ENCODE measurements around the gene SLIT1.

Gene SLIT1

DNA sequence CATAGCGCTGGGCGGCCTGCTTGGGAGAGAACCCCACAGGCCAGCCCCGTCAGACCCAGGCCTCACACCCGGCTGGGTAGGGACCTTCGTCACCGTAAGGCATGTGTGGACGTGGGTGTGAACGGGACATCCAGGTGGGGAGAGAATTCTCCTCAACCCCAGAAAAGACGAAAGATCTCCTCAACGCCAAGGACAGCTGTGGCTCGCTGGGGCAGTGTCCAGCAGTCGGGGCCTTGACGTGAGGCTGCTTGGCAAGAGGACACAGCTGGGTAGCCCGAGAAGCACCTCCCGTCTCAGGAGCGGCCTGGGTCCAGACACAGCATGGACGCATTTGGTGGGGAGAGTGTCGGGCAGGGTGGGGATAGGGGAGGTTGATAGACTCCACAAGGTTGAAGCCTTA lies 1.2 kb upstream of the SLIT1 start:
- Histone ChIP-seq H3K27me3 (ENCODE audit: control insufficient read depth in 3 of 3, insufficient read depth in 3 of 3, low read depth in 1 of 3, low read length in 3 of 3) (peaks cover 12 to 89% (median 60%) of the 10 kb centered on the region in 3 experiments), H2BK5ac (ENCODE audit: low read length) (no peak overlapping the region), H3K9me3 (replicated peaks in 1 of 2; ENCODE audit: control insufficient read depth in 2 of 2, insufficient read depth in 1 of 2, low read depth in 1 of 2, low read length in 2 of 2) (peaks cover 0 to 2% of the 10 kb centered on the region in 2 donors), H3K23ac (ENCODE audit: low read depth, low read length, poor library complexity) (peak overlapping the region; percentile 25), H3K79me1 (ENCODE audit: low read depth, low read length) (no peaks in the 10 kb centered on the region), H2AFZ (ENCODE audit: low read length) (no peak overlapping the region), H3K4me1 (ENCODE audit: control insufficient read depth in 2 of 2, insufficient read depth in 1 of 2, low read depth in 1 of 2, low read length in 2 of 2) (peaks cover 3 to 23% of the 10 kb centered on the region in 2 donors), H3K4ac (ENCODE audit: low read length) (no peak overlapping the region), H2BK120ac (ENCODE audit: low read depth, low read length) (no peak overlapping the region), H2BK15ac (ENCODE audit: low read length) (no peak overlapping the region), H3K18ac (ENCODE audit: low read length) (no peak overlapping the region), H2AK5ac (ENCODE audit: low read depth, low read length) (peak overlapping the region; percentile 15), H3K14ac (ENCODE audit: low read length) (no peak overlapping the region), H3K9ac (ENCODE audit: low read depth, low read length, poor library complexity) (no peak overlapping the region), H2BK12ac (ENCODE audit: low read length) (no peak overlapping the region), H4K8ac (ENCODE audit: low read depth, low read length) (no peak overlapping the region), H3K4me3 (ENCODE audit: low read length in 2 of 2) (no peak overlapping the region), H3K36me3 (replicated peaks in 1 of 2; ENCODE audit: control insufficient read depth in 2 of 2, insufficient read depth in 2 of 2, low read length in 2 of 2) (no peaks in the 10 kb centered on the region), H4K91ac (ENCODE audit: low read depth, low read length, poor library complexity) (no peak overlapping the region), H3K4me2 (ENCODE audit: insufficient read depth, low read length, poor library complexity, severe bottlenecking) (no peak overlapping the region), H3K27ac (replicated peaks; ENCODE audit: low read length) (no peak overlapping the region)
- WGBS, 2 donors (ENCODE audit: extremely low coverage in 2 of 2, insufficient read length in 2 of 2, insufficient replicate concordance in 1 of 2) = no CpG with 5 or more reads among the region's 18 CpGs
- DNase-seq (ENCODE audit: low spot score) = no peak

DNA sequence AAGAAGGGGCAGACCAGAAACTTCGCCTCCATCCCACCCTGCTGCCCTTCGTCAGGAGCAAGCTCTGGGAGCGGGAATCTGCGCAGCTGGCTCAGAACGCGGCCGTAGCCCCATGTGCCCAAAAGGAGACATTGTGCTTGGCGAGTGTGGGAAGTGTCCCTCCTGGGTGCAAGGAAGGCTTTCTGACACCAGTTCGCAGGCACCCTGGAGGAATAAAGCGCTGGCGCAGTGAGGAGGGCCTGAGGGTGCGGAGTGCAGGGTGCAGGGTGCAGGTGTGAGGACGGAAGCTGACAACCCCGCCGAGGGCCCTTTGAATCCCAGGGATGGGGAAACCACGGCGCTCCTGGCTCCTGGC lies 811 bp downstream of the SLIT1 start:
- Histone ChIP-seq H4K91ac (ENCODE audit: low read depth, low read length, poor library complexity) (no peak overlapping the region), H4K8ac (ENCODE audit: low read depth, low read length) (no peak overlapping the region), H3K18ac (ENCODE audit: low read length) (peak overlapping the region; percentile 86), H3K9me3 (replicated peaks in 1 of 2; ENCODE audit: control insufficient read depth in 2 of 2, insufficient read depth in 1 of 2, low read depth in 1 of 2, low read length in 2 of 2) (no peaks in the 10 kb centered on the region), H2BK12ac (ENCODE audit: low read length) (no peak overlapping the region), H3K4me1 (ENCODE audit: control insufficient read depth in 2 of 2, insufficient read depth in 1 of 2, low read depth in 1 of 2, low read length in 2 of 2) (peaks cover 4 to 32% of the 10 kb centered on the region in 2 donors), H3K27me3 (ENCODE audit: control insufficient read depth in 3 of 3, insufficient read depth in 3 of 3, low read depth in 1 of 3, low read length in 3 of 3) (peaks cover 12 to 98% (median 73%) of the 10 kb centered on the region in 3 experiments), H3K36me3 (replicated peaks in 1 of 2; ENCODE audit: control insufficient read depth in 2 of 2, insufficient read depth in 2 of 2, low read length in 2 of 2) (no peaks in the 10 kb centered on the region), H2BK120ac (ENCODE audit: low read depth, low read length) (no peak overlapping the region), H3K4ac (ENCODE audit: low read length) (no peak overlapping the region), H3K4me2 (ENCODE audit: insufficient read depth, low read length, poor library complexity, severe bottlenecking) (peak overlapping the region; percentile 92), H3K27ac (replicated peaks; ENCODE audit: low read length) (no peak overlapping the region), H3K23ac (ENCODE audit: low read depth, low read length, poor library complexity) (peak overlapping the region; percentile 70), H3K79me1 (ENCODE audit: low read depth, low read length) (no peaks in the 10 kb centered on the region), H2AK5ac (ENCODE audit: low read depth, low read length) (peak overlapping the region; percentile 51), H2BK5ac (ENCODE audit: low read length) (no peak overlapping the region), H2AFZ (ENCODE audit: low read length) (peak overlapping the region; percentile 96), H3K14ac (ENCODE audit: low read length) (peak overlapping the region; percentile 50), H2BK15ac (ENCODE audit: low read length) (no peak overlapping the region), H3K9ac (ENCODE audit: low read depth, low read length, poor library complexity) (peak overlapping the region; percentile 18), H3K4me3 (ENCODE audit: low read length in 2 of 2) (peak overlapping the region in 1 of 2 donors; percentile 45)
- no peak for DNase-seq (ENCODE audit: low spot score)
- no CpG with 5 or more reads among the region's 17 CpGs for WGBS, 2 donors (ENCODE audit: extremely low coverage in 2 of 2, insufficient read length in 2 of 2, insufficient replicate concordance in 1 of 2)

DNA sequence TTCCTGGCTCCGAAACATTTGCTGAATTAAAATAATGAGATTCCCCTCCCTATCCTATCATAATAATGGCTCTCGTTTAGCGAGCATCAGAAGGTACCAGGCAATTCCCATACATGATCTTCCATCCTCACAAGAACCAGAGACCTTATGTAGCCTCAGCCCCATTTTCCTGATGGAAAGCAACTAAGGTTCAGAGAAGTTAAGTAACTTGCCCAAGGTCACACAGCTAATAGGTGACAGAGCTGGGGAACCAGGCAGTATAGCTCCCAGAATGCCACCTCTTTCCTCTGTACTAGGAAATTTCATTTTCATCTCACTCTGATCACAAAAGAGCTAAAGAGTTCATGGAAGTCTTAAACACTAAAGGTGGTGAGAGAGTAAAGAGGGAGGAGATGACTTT lies 2.4 kb downstream of the SLIT1 start:
- Histone ChIP-seq H3K79me1 (ENCODE audit: low read depth, low read length) (no peaks in the 10 kb centered on the region), H3K18ac (ENCODE audit: low read length) (no peak overlapping the region), H2AK5ac (ENCODE audit: low read depth, low read length) (no peak overlapping the region), H2BK12ac (ENCODE audit: low read length) (no peak overlapping the region), H3K4me1 (ENCODE audit: control insufficient read depth in 2 of 2, insufficient read depth in 1 of 2, low read depth in 1 of 2, low read length in 2 of 2) (peaks cover 6 to 32% of the 10 kb centered on the region in 2 donors), H3K27me3 (ENCODE audit: control insufficient read depth in 3 of 3, insufficient read depth in 3 of 3, low read depth in 1 of 3, low read length in 3 of 3) (peaks cover 12 to 96% (median 78%) of the 10 kb centered on the region in 3 experiments), H2BK15ac (ENCODE audit: low read length) (no peak overlapping the region), H3K9ac (ENCODE audit: low read depth, low read length, poor library complexity) (no peak overlapping the region), H2BK5ac (ENCODE audit: low read length) (no peak overlapping the region), H3K4me2 (ENCODE audit: insufficient read depth, low read length, poor library complexity, severe bottlenecking) (no peak overlapping the region), H2BK120ac (ENCODE audit: low read depth, low read length) (no peak overlapping the region), H3K4me3 (ENCODE audit: low read length in 2 of 2) (no peak overlapping the region), H3K14ac (ENCODE audit: low read length) (no peak overlapping the region), H3K4ac (ENCODE audit: low read length) (no peak overlapping the region), H2AFZ (ENCODE audit: low read length) (no peak overlapping the region), H3K36me3 (replicated peaks in 1 of 2; ENCODE audit: control insufficient read depth in 2 of 2, insufficient read depth in 2 of 2, low read length in 2 of 2) (no peaks in the 10 kb centered on the region), H3K23ac (ENCODE audit: low read depth, low read length, poor library complexity) (no peak overlapping the region), H3K9me3 (replicated peaks in 1 of 2; ENCODE audit: control insufficient read depth in 2 of 2, insufficient read depth in 1 of 2, low read depth in 1 of 2, low read length in 2 of 2) (no peaks in the 10 kb centered on the region), H4K91ac (ENCODE audit: low read depth, low read length, poor library complexity) (no peak overlapping the region), H4K8ac (ENCODE audit: low read depth, low read length) (no peak overlapping the region), H3K27ac (replicated peaks; ENCODE audit: low read length) (no peak overlapping the region)
- no CpG with 5 or more reads among the region's 3 CpGs for WGBS, 2 donors (ENCODE audit: extremely low coverage in 2 of 2, insufficient read length in 2 of 2, insufficient replicate concordance in 1 of 2)
- DNase-seq (ENCODE audit: low spot score) = no peak

DNA sequence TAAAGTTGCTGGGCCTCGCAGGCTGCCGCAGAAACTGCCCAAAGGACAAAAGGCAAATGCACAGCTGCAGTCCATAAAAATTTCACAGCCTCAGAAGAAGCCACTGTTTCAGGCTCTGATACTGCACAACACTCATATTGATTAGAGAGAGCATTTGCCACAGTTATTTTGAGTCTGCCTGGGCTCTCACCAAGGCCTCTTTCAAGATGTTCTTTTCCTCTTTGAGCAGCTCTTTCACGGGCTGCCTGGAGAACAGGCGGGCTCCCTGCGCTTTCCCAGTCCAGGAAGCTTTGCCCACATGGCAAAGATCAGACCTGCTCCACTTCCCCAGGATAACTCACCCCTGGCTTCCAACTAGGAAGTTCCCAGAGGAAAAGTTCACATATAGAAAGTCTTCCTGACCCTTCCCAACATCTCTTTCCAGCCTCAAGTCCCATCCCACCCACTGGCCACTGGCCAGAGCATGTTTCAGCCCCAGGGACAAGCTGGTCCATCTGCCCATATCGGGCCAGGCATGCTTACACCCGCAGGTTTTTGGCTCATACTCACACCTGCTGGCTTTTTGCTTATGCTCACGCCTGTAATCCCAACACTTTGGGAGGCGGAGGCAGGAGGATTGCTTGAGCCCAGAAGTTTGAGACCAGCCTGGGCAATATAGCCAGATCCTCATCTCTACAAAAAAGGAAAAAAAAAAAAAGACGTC lies 3.3 kb downstream of the SLIT1 start:
- Histone ChIP-seq H3K9ac (ENCODE audit: low read depth, low read length, poor library complexity) (no peak overlapping the region), H3K4ac (ENCODE audit: low read length) (no peak overlapping the region), H3K14ac (ENCODE audit: low read length) (no peak overlapping the region), H2AK5ac (ENCODE audit: low read depth, low read length) (no peak overlapping the region), H3K4me1 (ENCODE audit: control insufficient read depth in 2 of 2, insufficient read depth in 1 of 2, low read depth in 1 of 2, low read length in 2 of 2) (peaks cover 6 to 29% of the 10 kb centered on the region in 2 donors), H2BK12ac (ENCODE audit: low read length) (no peak overlapping the region), H3K4me3 (ENCODE audit: low read length in 2 of 2) (no peak overlapping the region), H2BK120ac (ENCODE audit: low read depth, low read length) (no peak overlapping the region), H4K8ac (ENCODE audit: low read depth, low read length) (no peak overlapping the region), H3K79me1 (ENCODE audit: low read depth, low read length) (no peaks in the 10 kb centered on the region), H3K23ac (ENCODE audit: low read depth, low read length, poor library complexity) (no peak overlapping the region), H3K27me3 (ENCODE audit: control insufficient read depth in 3 of 3, insufficient read depth in 3 of 3, low read depth in 1 of 3, low read length in 3 of 3) (peaks cover 12 to 89% (median 77%) of the 10 kb centered on the region in 3 experiments), H3K9me3 (replicated peaks in 1 of 2; ENCODE audit: control insufficient read depth in 2 of 2, insufficient read depth in 1 of 2, low read depth in 1 of 2, low read length in 2 of 2) (no peaks in the 10 kb centered on the region), H2BK5ac (ENCODE audit: low read length) (no peak overlapping the region), H3K18ac (ENCODE audit: low read length) (no peak overlapping the region), H2AFZ (ENCODE audit: low read length) (no peak overlapping the region), H3K36me3 (replicated peaks in 1 of 2; ENCODE audit: control insufficient read depth in 2 of 2, insufficient read depth in 2 of 2, low read length in 2 of 2) (no peaks in the 10 kb centered on the region), H4K91ac (ENCODE audit: low read depth, low read length, poor library complexity) (no peak overlapping the region), H3K27ac (replicated peaks; ENCODE audit: low read length) (no peak overlapping the region), H2BK15ac (ENCODE audit: low read length) (no peak overlapping the region), H3K4me2 (ENCODE audit: insufficient read depth, low read length, poor library complexity, severe bottlenecking) (no peak overlapping the region)
- no peak for DNase-seq (ENCODE audit: low spot score)
- WGBS, 2 donors (ENCODE audit: extremely low coverage in 2 of 2, insufficient read length in 2 of 2, insufficient replicate concordance in 1 of 2) = no CpG with 5 or more reads among the region's 10 CpGs
